Stimulated activated CD8-positive, alpha-beta memory T cell treated with anti-CD3 and anti-CD28 coated beads, Interleukin-2, amount 100 ng/mL, for 48 hours (primary cell): ENCODE data around the gene LRRC2.
"Not testable (repeated sequence)": the region's sequence is repeated elsewhere in the genome, so short reads cannot be mapped to it uniquely, and the experiment has no call there.

Experiments used
- DNase-seq, 2 donors: peaks; one replicate each; pipeline ENCODE4 v3.0.0-alpha.2; 2020; ENCODE audit warnings: low read depth in 2 of 2

LRRC2 gene, protein sequence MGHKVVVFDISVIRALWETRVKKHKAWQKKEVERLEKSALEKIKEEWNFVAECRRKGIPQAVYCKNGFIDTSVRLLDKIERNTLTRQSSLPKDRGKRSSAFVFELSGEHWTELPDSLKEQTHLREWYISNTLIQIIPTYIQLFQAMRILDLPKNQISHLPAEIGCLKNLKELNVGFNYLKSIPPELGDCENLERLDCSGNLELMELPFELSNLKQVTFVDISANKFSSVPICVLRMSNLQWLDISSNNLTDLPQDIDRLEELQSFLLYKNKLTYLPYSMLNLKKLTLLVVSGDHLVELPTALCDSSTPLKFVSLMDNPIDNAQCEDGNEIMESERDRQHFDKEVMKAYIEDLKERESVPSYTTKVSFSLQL

DNA sequence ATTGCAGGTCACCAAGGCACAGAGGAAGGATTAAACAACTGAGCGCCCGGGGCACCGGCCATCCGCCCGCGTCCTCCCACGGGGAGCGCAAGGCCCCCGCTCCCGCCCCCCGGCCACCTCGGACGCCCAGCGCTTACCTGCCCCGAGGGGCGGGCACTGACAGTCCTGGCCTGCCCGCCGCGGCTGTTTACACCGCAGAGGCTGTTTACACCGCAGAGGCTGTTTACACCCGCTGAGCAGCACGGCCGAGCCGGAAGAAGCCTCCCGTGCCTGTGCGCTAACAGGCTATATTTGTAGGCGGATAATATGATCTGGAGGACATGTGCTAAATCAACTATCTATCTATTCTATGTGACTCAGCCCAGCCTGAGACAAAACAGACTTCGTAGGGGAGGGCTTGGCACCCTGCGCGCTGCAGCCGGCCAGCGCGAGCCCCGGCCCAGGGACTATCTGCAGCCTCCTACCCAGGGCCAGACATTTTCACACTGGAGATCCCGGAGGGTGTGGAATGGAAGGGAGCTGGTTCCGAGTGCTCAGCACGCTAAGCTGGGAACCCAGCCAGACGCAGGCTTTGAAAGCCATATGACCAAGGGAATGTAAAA lies at the start of gene LRRC2:
Gene LRRC2, minus strand, starts transcription at position 263 of the 602 bp plus-strand sequence. CDS start 14,711 bp downstream, outside the sequence.
- DNase-seq: no peak

DNA sequence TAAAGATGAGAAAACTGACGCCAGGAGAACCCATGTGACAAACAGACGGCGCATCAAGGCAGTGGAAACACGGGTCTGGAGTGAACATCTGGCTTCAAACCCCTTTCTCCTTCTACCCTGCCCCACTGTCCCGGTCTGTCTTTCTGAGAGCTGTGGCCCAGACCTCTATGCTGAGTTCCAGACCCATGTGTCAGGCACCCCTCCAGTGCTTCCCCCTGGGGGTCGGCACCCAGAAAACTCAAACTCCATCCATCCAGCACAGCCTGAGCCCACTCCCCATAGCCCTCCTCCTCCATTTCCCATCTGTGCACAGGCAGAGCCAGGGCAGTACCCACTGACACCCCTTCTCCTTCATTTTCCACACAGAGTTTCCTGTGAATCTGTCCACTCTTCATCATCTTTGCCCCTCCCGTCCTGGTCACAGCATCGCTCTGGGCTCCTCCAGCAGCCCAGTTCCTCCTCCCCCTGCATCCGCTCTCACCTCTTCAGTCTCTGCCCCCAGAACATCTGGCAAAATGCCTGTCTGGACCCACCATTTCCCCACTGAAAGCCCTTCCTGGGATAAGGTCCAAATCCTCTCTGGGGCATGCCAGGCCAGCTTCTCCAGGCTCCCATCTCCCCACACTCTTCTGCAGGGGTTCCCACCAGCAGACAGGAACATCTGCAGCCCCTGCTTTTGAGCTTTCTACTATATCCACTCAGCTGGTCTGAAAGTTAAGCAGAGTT lies 49.1 kb upstream of the LRRC2 start:
- no peak for DNase-seq

GRCh38 chr3:46614431-46614830 lies 48.3 kb upstream of the LRRC2 start:
- DNase-seq: no peak

DNA sequence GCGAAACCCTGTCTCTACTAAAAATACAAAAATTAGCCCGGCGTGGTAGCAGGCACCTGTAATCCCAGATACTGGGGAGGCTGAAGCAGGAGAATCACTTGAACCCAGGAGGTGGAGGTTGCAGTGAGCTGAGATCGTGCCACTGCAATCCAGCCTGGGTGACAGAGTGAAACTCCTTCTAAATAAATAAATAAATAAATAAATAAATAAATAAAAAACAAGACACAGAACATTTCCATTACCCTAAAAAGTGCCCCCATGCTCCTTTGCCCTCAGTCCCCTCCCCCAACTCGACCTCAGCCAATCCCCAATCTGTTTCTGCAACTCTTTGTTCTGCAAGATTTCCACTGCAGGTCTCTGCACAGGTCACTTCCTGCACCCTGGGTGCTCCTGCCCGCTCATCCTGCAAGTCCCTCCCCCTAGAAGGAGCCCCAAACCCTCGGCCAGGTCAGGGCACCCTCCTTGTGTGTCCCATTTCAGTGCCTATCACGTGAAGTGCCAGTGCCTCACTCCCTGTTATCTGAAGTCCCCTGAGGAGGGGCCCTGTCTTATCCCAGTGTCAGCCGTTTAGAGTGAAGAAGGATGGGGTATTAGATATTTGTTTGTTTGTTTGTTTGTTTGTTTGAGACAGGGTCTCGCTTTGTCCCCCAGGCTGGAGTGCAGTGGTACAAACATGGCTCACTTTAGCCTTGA lies 47.4 kb upstream of the LRRC2 start:
- no peak for DNase-seq

GRCh38 chr3:46612324-46612723 lies 46.2 kb upstream of the LRRC2 start, which contains the start of gene FAM240A:
FAM240A (plus strand) TSS chr3:46612525; CDS start chr3:46612684, 159 bp downstream.
- DNase-seq: no peak

GRCh38 chr3:46609944-46610722 lies 44.0 kb upstream of the LRRC2 start:
- DNase-seq: no peak

DNA sequence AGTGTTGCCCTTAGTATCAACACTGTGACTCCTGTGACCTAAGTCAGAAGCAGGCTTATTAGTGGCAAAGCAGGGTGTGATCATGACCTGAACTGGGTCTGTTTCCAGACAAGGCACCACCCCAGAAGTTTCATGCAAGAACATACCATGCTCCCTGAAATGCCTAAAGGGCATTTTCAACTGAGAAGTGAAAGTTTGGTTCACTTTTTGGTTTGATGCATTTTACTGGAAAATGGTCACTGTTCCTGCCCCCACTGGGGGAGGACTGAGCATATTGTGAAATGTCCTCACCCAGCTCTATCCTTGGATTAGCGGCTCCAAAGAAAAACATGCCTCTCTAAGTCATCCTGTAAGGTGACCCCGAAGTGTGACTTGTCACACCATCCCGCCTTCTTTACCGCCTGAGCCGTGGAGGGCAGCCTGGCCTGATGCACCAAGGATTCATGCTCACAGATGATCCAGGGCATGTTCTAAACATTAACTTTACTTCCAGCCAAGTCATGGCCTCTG lies 43.2 kb upstream of the LRRC2 start:
- DNase-seq: no peak

DNA sequence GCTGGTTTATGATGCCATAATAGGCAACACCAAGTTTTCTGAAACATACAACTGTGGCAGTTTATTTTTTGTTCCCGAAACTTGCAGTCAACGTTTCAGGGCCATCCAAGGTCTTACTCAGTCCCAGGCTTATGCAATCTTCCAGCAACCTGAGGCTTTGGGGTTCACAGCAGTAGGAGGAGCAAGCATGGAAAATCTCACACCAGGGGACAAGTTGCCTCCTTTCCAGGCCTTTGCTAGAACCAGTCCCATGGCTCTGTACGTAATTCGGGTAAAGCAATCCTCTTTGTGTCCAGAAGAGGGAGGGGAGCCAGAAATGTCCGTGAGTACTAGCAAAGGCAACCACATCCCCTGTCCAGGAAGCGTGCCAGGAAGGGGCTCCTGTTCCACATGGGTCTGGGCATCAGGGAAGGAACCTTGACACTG lies 41.5 kb upstream of the LRRC2 start:
- no peak for DNase-seq

DNA sequence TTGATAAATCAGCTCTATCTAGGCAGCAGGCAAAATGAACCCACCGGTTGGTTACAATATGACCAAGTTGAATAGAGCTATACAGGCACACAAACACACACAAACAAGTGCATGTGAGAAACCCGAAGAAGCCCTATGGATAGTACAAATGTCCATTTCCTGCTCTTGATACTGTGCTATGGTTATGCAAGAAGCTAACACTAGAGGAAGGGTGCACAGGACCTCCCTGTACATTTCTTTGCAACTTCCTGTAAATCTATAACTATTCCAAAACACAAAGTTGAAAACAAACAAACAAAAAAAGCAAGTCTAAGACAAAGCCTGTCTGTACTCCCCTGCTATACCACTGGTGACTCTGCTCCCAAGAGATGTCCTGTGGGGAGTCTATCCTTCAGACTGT lies 38.0 kb upstream of the LRRC2 start:
- no peak for DNase-seq

DNA sequence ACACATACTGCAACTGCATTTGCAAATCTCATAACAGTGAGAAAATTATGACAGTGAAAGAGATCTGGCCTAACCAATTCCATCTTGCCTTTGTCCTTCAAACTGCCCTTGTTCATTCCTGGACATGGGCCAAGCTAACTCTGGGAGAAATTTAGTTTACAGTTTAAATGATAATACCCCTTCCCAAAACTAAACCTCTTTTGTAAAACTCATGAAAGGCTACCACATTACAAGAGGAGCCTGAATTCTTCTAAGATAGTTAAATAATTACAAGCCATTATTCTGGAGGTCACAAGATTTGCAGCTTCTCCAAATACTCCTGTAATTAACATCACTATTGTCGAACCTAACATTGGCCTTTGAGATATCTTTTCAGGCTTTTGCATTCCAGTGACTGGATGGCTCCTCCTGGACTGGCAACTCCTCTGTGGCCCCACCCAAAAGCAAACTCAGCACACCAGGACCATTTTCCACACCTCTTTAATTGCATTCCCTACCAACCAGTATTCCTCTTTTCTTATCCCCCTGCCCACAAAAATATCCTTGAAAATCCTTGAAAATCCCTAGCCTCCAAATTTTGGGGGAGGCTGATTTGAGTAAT lies 37.4 kb upstream of the LRRC2 start:
- DNase-seq: no peak

DNA sequence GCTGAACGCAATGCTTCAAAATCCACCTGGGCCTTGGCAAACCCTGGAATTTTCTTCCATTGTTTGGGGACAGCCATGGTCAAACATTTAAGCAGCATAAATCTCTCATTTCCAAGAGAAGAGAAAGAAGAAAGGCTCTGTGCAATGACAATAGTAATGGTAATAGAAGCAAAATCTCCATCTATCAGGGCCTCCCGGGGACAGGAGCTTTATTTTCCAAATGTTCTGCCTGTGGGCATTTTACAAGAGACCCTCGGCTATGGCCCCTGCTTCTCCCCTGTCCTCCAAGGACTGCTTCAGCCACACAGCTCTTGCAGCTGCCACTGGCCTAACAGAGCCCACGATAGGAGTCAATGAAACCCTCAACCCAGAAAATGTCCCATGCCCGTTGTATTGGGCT lies 33.5 kb upstream of the LRRC2 start:
- DNase-seq: no peak

DNA sequence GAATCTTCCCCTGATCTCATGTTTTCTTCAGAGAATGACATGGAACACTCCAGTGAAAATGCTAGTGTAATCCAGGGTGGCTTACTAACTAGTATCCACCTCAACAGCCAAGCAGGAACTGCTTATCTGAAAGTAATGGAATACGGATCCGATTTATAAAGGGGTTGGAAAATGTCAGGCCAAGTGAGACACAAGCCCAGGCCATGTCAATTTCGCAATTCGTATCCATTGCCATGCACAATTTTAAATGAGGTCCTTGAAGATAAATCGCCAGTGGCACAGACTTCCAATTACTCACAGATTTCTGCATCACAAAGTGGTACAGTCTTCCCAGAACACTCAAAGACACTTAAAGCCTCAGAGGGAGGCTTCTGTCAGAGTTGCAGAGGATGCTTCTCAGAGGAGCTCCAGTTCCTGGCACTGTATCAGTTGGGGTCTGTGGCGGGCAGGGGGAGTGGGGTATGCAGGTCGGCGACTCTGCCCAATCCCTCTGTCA lies 29.8 kb upstream of the LRRC2 start:
- no peak for DNase-seq

DNA sequence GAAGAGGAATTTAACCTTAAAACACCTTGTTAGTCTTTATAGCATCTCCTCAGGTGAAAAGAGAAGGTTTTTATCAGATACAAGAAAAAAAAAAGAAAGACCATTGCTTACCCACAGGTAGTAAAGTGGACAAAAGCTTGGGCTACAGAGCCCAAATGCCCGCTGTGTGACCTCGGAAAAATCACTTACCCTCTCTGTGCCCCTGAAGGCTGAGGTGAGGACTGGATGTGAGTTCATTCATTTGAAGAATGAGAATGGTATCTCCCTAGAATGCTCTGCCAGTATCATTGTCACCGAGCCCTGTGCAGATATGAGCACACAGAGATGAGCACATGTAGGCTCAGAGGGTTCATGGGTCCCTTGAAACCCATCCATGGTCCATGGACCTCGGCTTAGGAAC lies 28.6 kb upstream of the LRRC2 start:
- no peak for DNase-seq

DNA sequence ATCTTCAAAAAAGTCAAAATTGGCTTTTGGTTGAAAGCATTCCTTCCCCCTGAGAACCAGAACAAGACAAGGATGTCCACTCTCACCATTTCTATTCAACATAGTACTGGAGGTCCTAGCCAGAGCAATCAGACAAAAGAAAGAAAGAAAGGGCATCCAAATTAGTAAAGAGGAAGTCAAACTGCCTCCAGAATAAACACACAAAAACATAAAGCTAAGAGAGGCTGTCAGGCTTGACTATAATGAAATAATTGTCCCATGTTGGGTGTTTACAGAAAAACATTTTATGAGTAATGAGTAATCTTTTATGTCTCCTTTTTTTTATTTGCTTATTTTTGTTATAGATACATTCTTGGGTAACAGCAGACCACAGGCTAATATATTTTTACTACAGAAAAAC lies 27.9 kb upstream of the LRRC2 start:
- DNase-seq: no peak

DNA sequence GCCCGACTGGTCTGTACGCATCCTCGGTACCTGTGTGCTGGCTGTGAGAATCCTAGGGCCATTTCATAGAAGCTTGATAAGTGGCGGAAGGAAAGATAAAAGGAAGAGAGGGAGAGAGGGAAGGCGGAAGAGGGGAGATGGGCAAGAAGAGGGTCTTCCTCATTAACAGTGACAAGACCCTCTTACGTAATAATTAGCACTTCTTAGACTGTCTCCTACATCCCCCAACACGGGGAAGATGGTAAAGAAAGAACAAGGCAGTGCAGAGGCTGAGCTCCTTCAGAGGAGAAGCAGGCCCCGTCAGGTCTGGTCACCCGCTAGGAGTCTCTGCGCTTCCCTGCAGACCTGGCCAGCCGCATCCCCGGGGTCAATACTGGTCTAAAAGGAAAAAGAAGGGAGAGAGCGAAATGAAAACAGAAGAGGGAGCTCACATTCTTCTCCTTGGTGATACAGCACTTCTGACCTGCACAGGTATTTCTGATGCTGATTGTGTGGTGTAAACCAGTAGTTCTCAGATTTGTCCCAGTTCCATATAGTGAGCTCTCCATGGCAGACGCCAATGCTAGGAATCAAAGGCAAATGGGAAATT lies 27.3 kb upstream of the LRRC2 start:
- DNase-seq: no peak

GRCh38 chr3:46587268-46587667 lies 21.2 kb upstream of the LRRC2 start:
- DNase-seq: not testable (repeated sequence)

DNA sequence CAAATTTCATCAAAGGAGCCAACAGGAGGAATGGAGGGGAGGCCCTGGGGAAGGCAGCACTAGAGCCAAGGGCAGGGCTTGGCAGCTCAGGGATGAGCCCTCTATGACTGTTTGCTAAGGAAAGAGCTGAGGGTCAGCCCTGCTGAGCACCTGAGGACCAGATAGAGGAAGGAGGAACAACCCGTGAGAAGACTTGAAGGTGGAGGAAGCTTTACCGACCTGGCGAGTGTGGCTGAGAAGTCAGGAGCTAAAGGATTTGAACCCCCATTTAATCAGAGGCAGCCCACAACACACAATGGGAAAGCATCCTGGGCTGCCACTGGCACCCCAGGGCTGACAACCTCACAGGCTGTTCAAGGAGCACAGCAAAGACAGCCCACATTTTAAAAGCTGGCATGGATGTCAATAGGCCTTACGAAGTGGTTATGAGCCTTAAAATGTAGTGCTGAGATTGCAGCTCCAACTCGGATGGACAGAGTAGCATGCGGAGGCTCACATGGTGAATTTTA lies 20.7 kb upstream of the LRRC2 start:
- DNase-seq: no peak

DNA sequence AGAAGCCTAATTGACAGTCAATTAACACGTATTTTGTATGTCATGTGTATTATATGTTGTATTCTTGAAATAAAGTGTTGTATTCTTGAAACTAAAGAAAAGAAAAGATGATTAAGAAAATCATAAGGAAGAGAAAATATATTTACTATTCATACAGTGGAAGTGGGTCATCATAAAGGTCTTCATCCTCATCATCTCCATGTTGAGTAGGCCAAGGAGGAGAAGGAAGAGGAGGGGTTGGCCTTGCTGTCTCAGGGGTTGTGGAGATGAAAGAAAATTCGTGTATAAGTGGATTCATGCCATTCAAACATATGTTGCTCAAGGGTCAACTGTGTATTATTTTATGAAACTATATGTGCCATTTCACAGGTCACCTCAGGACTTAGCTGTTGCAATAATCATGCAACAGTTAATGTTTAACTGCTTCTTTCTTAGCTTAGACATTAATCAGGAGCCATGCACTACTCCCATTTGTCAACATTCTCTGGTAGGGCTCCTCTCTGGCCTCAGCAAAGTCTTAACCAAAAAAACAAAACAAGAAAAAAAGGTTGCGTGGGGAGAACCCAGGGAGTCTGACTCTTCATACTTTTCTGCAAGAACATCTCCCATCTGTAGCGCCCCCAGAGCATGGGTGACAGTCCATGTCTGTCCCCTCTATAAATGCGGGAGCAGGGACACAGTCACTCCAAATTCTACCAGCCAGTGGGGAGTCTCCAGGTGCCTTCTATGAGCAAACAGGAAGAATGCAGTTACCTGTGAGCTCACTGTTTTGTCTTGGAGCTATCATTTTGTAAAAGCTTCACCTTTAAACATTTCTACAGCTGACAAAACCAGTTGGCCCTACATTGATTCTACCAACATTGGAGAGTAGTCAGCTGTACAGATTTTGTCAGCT lies 19.9 kb upstream of the LRRC2 start:
- no peak for DNase-seq
